OCI-LY3 (cell line): ENCODE data around the gene OTOP2.

Experiments used
- CTCF ChIP-seq: fragments of 200-600, 300-600 bp; sonication (generic); IDR thresholded peaks from 2 replicates; pipeline ENCODE4 v1.5.1; 2014; ENCODE audit warnings: antibody characterized with exemption, low read length, low read depth
- EZH2phosphoT487 ChIP-seq: fragments of 200-600 bp; shearing (Covaris generic); IDR thresholded peaks from 2 replicates; pipeline ENCODE4 v1.6.1; 2018; ENCODE audit warnings: antibody characterized with exemption, mixed run types, low read depth

- TF ChIP-seq EZH2phosphoT487 (no peak), CTCF (no peak)
These were observed 4.4 kb upstream of the OTOP2 start for GRCh38 chr17:74919440-74920305.
